Activated CD8-positive, alpha-beta T cell treated with anti-CD3 and anti-CD28 coated beads for 36 hours (primary cell): ENCODE data around the gene PLSCR1. TPM values are rescaled to one million over a fixed set of nuclear protein-coding genes. Genes with fewer than 3 reads are reported as not detected.

Source experiments
- ATAC-seq: fragments of 200-7000 bp; cut with Tn5 transposase; one replicate; pipeline ENCODE4 v1.10.0; 2021; ENCODE audit warnings: mild to moderate bottlenecking, moderate library complexity
- CTCF ChIA-PET: fragments of 350-600 bp; sonication (Branson Sonifier 250); formaldehyde crosslinking; loops from one replicate; lab custom pipeline; 2021; ENCODE audit warnings: antibody characterized with exemption; lab: Charles Lee
- POLR2A ChIA-PET: fragments of 350-600 bp; sonication (Branson Sonifier 250); formaldehyde crosslinking; loops from one replicate; lab custom pipeline; 2021; ENCODE audit warnings: antibody characterized with exemption; lab: Charles Lee
- DNase-seq: peaks from one replicate; pipeline ENCODE4 v3.0.0-alpha.2; 2020
- H3K27ac Mint-ChIP-seq: one replicate; pipeline ENCODE4 v1.8.0; 2021; ENCODE audit warnings: mild to moderate bottlenecking, mixed read lengths
- H3K27me3 Mint-ChIP-seq: one replicate; pipeline ENCODE4 v1.8.0; 2021; ENCODE audit warnings: mixed read lengths
- H3K36me3 Mint-ChIP-seq: one replicate; pipeline ENCODE4 v1.8.0; 2021; ENCODE audit warnings: low read depth, mixed read lengths
- H3K4me1 Mint-ChIP-seq: one replicate; pipeline ENCODE4 v1.8.0; 2021; ENCODE audit warnings: low read depth, mixed read lengths
- H3K4me3 Mint-ChIP-seq: one replicate; pipeline ENCODE4 v1.8.0; 2021; ENCODE audit warnings: mild to moderate bottlenecking, moderate library complexity, mixed read lengths
- H3K9me3 Mint-ChIP-seq: one replicate; pipeline ENCODE4 v1.8.0; 2021; ENCODE audit warnings: mixed read lengths
- CTCF ChIP-seq: fragments of 200-600 bp; IDR thresholded peaks from one replicate; pipeline ENCODE4 v1.8.0; 2022; ENCODE audit warnings: antibody characterized with exemption, mild to moderate bottlenecking
- intact Hi-C: fragments of 100-400 bp; cut with micrococcal nuclease; formaldehyde crosslinking; loops from one replicate; pipeline ENCODE4 v1.10.0; 2022
- total RNA-seq, 2 experiments: library from RNA; stranded (reverse); gene quantifications; one replicate each; pipeline ENCODE4 v1.2.3, GENCODE V29; 2021

PLSCR1 gene
- total RNA-seq, 2 experiments from 2014 or later = 36.4 to 38.9 TPM

GRCh38 chr3:146496251-146496650 is 48.2 kb downstream of the PLSCR1 start:
- intact Hi-C loops = no loop called here
- CTCF ChIA-PET = no interaction called here
- TF ChIP-seq CTCF = no peak
- Mint-ChIP-seq H3K27me3 (no peaks in the 10 kb centered on the region), H3K27ac (no peak overlapping the region), H3K36me3 (peaks cover 5% of the 10 kb centered on the region), H3K9me3 (peaks cover 7% of the 10 kb centered on the region), H3K4me1 (peaks cover 16% of the 10 kb centered on the region), H3K4me3 (no peak overlapping the region)
- POLR2A ChIA-PET = no interaction called here
- ATAC-seq (no peak), DNase-seq (no peak)

GRCh38 chr3:146493761-146494160 is 50.6 kb downstream of the PLSCR1 start:
- H3K4me3 Mint-ChIP-seq = no peak overlapping the region
- peaks cover 16% of the 10 kb centered on the region for H3K4me1 Mint-ChIP-seq
- peaks cover 5% of the 10 kb centered on the region for H3K36me3 Mint-ChIP-seq
- no peak for ATAC-seq
- TF ChIP-seq CTCF = no peak
- peaks cover 12% of the 10 kb centered on the region for H3K9me3 Mint-ChIP-seq
- ChIA-PET POLR2A (no interaction called here), CTCF (no interaction called here)
- peaks cover 1% of the 10 kb centered on the region for H3K27me3 Mint-ChIP-seq
- H3K27ac Mint-ChIP-seq = no peak overlapping the region
- no peak for DNase-seq
- intact Hi-C loops = no loop called here

- ATAC-seq (no peak), DNase-seq (no peak)
- H3K27ac Mint-ChIP-seq = no peak overlapping the region
- H3K4me1 Mint-ChIP-seq = peaks cover 13% of the 10 kb centered on the region
- H3K9me3 Mint-ChIP-seq = peaks cover 12% of the 10 kb centered on the region
- no peak for TF ChIP-seq CTCF
- H3K27me3 Mint-ChIP-seq = peaks cover 1% of the 10 kb centered on the region
- CTCF ChIA-PET = interaction anchor here (0.6 kb wide), 1 partner anchor 15 kb away, joined by 5 read pairs; no protein-coding TSS in a partner anchor
- intact Hi-C loops = no loop called here
- POLR2A ChIA-PET = no interaction called here
- no peak overlapping the region for H3K4me3 Mint-ChIP-seq
- H3K36me3 Mint-ChIP-seq = peaks cover 5% of the 10 kb centered on the region
Measured at GRCh38 chr3:146493221-146493620, 51.2 kb downstream of the PLSCR1 start.

- ChIA-PET POLR2A (no interaction called here), CTCF (no interaction called here)
- no peak overlapping the region for H3K27ac Mint-ChIP-seq
- no peak overlapping the region for H3K4me3 Mint-ChIP-seq
- no peak for DNase-seq
- no peak for ATAC-seq
- H3K9me3 Mint-ChIP-seq = peaks cover 10% of the 10 kb centered on the region
- H3K36me3 Mint-ChIP-seq = no peaks in the 10 kb centered on the region
- no peak for TF ChIP-seq CTCF
- H3K4me1 Mint-ChIP-seq = peaks cover 2% of the 10 kb centered on the region
- intact Hi-C loops = no loop called here
- peaks cover 8% of the 10 kb centered on the region for H3K27me3 Mint-ChIP-seq
Measured at GRCh38 chr3:146491303-146491702, 53.1 kb downstream of the PLSCR1 start.

GRCh38 chr3:146485297-146485696 is 59.1 kb downstream of the PLSCR1 start:
- intact Hi-C loops = no loop called here
- POLR2A ChIA-PET = no interaction called here
- DNase-seq = no peak
- Mint-ChIP-seq H3K4me1 (no peaks in the 10 kb centered on the region), H3K27me3 (peaks cover 10% of the 10 kb centered on the region), H3K27ac (no peak overlapping the region), H3K9me3 (peaks cover 15% of the 10 kb centered on the region), H3K36me3 (no peaks in the 10 kb centered on the region), H3K4me3 (no peak overlapping the region)
- no peak for TF ChIP-seq CTCF
- ATAC-seq = no peak
- CTCF ChIA-PET = no interaction called here
